ENCODE results near the gene CARM1. TPM values are rescaled to one million over a fixed set of nuclear protein-coding genes. Genes with fewer than 3 reads are reported as not detected.
"Not testable (repeated sequence)": the region's sequence is repeated elsewhere in the genome, so short reads cannot be mapped to it uniquely, and the experiment has no call there.

CARM1 gene
- total RNA-seq, 2 donors from 2014 or later: 22.9 to 24.3 TPM

DNA sequence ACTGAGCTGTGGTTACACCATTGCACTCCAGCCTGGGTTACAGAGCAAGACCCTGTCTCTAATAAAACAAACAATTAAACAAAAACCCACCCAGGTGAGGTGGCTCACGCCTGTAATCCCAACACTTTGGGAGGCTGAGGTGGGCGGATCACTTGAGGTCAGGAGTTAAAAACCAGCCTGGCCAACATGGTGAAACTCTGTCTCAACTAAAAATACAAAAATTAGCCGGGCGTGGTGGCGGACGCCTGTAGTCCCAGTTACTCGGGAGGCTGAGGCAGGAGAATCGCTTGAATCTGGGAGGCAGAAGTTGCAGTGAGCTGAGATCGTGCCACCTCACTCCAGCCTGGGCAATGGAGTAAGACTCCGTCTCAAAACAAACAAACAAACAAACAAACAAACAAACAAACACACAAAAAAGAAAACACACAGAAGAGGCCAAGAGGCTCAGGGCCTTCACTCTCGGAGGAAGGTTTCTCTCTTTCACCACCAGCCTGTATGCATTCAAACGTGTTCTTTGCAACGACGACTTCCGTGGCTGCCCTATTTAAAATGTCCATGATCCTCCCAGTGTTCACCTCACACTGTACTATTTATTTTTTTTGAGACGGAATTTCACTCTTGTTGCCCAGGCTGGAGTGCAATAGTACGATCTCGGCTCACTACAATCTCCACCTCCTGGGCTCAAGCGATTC is 88.1 kb downstream of the CARM1 start:
- not testable (repeated sequence) for H3K36me3 Mint-ChIP-seq (ENCODE audit: low read depth); ATAC-seq; H3K27me3 Mint-ChIP-seq; DNase-seq; H3K9me3 ChIP-seq (ENCODE audit: control insufficient read depth, low read length, poor library complexity, severe bottlenecking)
- peak overlapping the region; percentile 88 for H3K4me3 Mint-ChIP-seq
- peak overlapping the region; percentile 86 for H3K27ac Mint-ChIP-seq
- peaks cover 19% of the 10 kb centered on the region for H3K4me1 Mint-ChIP-seq

DNA sequence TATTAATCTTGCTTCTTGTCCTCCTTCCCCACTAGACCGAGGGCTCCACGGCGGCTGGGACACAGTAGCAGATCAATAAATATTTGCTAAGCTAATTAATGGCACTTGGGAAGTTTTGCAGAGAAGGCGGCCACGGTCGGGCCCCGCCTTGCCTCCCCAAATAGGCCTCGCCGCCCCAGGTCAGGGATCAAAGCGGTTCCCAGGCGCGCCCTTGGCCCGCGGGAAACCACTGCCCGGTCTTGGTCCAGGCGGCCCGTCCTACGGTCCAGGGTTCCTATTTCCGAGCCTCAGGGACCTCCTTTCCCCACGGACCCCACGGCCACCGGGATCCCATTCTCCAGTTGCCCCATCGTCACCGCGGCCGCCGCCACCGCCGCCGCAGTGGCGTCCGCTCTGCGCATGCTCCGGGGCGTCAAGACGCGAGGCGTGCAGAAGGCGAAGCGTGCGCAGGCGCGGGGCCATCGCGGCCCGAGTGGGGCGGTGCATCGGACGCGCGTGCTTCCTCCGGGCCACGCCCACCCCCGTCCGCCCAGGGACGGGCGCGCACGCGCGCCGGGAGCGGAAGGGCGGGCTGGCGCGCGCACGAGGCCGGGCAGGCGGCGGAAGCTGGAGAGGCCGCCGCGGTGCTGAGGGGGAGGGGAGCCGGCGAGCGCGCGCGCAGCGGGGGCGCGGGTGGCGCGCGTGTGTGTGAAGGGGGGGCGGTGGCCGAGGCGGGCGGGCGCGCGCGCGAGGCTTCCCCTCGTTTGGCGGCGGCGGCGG is 89.1 kb downstream of the CARM1 start, which contains the start of gene SMARCA4:
Gene SMARCA4 (plus strand): TSS at position 717 of the 759 bp plus-strand sequence. CDS start 23,122 bp downstream, outside the sequence.
- H3K9me3 ChIP-seq (ENCODE audit: control insufficient read depth, low read length, poor library complexity, severe bottlenecking): no peaks in the 10 kb centered on the region
- H3K27ac Mint-ChIP-seq: peak within 1 kb of the TSS; percentile 88
- H3K4me3 Mint-ChIP-seq: peak within 1 kb of the TSS; percentile 88
- H3K36me3 Mint-ChIP-seq (ENCODE audit: low read depth): no peaks in the 10 kb centered on the region
- ATAC-seq (peak; percentile 85), DNase-seq (peak; percentile 99 to 100 (median 99))
- H3K27me3 Mint-ChIP-seq: no peaks in the 10 kb centered on the region
- H3K4me1 Mint-ChIP-seq: peaks cover 22% of the 10 kb centered on the region

DNA sequence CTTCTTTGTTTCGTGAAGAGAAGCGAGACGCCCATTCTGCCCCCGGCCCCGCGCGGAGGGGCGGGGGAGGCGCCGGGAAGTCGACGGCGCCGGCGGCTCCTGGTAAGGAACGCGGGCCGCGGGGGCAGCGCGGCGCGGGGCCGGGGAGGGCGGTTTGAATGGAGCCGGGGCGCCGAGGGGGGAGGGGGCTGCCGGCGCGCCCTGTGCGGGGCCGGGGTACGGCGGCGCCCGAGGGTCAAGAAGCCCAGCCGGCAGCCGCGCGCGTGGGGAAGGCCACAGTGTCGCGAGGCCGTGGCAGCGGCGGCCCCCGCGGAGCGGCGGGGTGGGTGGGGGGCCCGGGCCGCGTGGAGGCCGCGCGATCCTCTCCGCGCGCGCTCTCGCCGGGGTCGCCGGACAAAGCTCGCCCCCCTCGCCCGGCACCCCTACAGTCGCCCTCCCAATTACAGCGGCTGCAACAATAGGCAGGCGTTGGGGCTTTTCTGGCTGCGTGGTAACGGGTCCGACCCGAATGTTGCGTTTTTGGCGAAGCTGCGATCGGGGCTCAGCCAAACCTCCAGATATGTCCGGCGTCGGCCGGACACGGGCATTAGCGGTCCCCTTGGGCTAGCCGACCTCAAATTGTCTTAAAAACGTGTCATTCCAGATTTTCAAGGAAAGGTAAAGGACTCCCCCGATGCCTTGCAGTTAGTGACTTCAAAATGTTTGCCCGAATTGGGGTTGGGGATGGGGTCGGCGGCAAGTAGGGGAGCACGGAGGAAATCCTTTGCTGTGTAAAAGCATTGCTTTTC is 89.9 kb downstream of the CARM1 start:
- peak overlapping the region; percentile 88 for H3K27ac Mint-ChIP-seq
- H3K4me1 Mint-ChIP-seq: peaks cover 22% of the 10 kb centered on the region
- no peaks in the 10 kb centered on the region for H3K27me3 Mint-ChIP-seq
- DNase-seq: no peak
- ATAC-seq: no peak
- H3K4me3 Mint-ChIP-seq: peak overlapping the region; percentile 88
- no peaks in the 10 kb centered on the region for H3K36me3 Mint-ChIP-seq (ENCODE audit: low read depth)
- H3K9me3 ChIP-seq (ENCODE audit: control insufficient read depth, low read length, poor library complexity, severe bottlenecking): no peaks in the 10 kb centered on the region

DNA sequence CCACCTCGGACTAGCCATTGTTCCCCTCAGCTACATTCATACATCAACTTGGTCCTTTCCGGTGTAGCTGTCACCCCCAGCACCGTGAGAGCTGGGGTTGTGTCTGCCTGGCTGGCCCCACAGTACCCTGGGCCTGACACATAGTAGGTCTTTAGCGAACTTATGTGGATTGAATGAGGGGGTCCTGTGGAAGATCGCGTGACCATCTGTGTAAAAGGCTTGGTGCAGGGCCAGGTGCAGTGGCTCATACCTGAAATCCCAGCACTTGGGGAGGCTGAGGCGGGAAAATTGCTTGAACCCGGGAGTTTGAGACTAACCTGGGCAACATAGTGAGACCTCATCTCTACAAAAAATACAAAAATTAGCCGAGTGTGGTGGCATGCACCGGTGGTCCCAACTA is 91.5 kb downstream of the CARM1 start:
- Mint-ChIP-seq H3K27ac (peak overlapping the region; percentile 88), H3K4me1 (peaks cover 26% of the 10 kb centered on the region), H3K36me3 (ENCODE audit: low read depth) (no peaks in the 10 kb centered on the region), H3K4me3 (peak overlapping the region; percentile 49), H3K27me3 (no peaks in the 10 kb centered on the region)
- DNase-seq (no peak), ATAC-seq (no peak)
- no peaks in the 10 kb centered on the region for H3K9me3 ChIP-seq (ENCODE audit: control insufficient read depth, low read length, poor library complexity, severe bottlenecking)

DNA sequence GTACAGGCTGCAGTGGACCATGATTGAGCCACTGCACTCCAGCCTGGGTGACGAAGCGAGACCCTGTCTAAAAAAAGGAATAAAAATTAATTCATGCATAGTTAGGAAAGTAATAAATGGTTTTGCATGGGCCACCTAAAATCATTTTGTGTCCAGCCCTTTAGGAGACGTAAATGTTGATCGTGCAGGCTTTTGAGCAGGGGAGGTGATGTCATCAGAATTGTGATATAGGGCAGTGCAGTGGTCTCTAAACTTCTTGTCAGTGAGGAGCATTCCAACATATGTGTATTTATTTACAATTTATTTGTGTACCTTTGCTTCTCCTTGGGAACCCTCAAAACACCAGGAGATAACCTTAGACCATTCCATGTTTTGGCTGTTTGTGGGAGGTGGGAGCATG is 92.5 kb downstream of the CARM1 start:
- peak overlapping the region; percentile 5 for H3K4me3 Mint-ChIP-seq
- DNase-seq (no peak), ATAC-seq (no peak)
- H3K4me1 Mint-ChIP-seq: peaks cover 29% of the 10 kb centered on the region
- no peaks in the 10 kb centered on the region for H3K9me3 ChIP-seq (ENCODE audit: control insufficient read depth, low read length, poor library complexity, severe bottlenecking)
- H3K36me3 Mint-ChIP-seq (ENCODE audit: low read depth): no peaks in the 10 kb centered on the region
- peak overlapping the region; percentile 92 for H3K27ac Mint-ChIP-seq
- H3K27me3 Mint-ChIP-seq: no peaks in the 10 kb centered on the region

DNA sequence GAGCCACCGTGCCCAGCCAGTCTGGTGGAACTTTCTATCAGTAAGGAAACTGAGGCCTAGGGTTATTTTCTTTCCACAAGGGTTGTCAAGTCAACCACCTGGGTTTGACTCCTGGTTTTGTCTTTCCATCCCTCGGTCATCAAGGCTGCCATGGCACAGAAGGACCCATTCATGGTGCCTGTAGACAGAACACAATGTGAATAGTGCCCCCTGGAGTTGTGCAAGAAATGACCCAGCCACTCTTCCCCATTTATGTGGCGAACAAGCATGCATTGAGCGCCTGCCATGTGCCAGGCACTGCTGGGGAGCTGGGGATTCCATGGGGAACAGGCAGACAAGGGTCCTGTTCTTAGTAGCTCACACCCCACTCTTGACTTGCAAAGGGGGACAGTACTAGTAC is 93.5 kb downstream of the CARM1 start:
- no peak for ATAC-seq
- Mint-ChIP-seq H3K36me3 (ENCODE audit: low read depth) (no peaks in the 10 kb centered on the region), H3K4me1 (peaks cover 33% of the 10 kb centered on the region), H3K4me3 (no peak overlapping the region), H3K27me3 (no peaks in the 10 kb centered on the region), H3K27ac (peak overlapping the region; percentile 92)
- DNase-seq: no peak
- H3K9me3 ChIP-seq (ENCODE audit: control insufficient read depth, low read length, poor library complexity, severe bottlenecking): no peaks in the 10 kb centered on the region

DNA sequence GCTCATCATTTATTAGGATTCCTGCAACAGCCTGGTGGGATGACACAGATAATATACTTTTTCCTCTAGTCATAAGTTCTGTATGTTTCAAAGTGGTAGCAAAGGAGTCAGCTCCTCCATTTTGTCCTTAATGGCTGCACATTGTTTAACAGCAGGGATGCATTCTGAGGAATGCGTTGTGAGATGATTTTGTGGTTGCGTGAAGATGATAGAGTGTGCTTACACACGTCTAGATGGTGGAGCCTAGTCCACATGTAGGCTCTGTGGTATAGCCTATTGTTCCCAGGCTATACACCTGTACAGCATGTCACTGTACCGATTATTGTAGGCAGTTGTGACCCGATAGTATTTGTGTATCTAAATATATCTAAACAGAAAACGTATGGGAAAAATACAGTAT is 94.0 kb downstream of the CARM1 start:
- Mint-ChIP-seq H3K4me3 (no peak overlapping the region), H3K27me3 (no peaks in the 10 kb centered on the region), H3K36me3 (ENCODE audit: low read depth) (no peaks in the 10 kb centered on the region), H3K27ac (no peak overlapping the region), H3K4me1 (peaks cover 37% of the 10 kb centered on the region)
- no peak for DNase-seq
- no peak for ATAC-seq
- H3K9me3 ChIP-seq (ENCODE audit: control insufficient read depth, low read length, poor library complexity, severe bottlenecking): no peaks in the 10 kb centered on the region

DNA sequence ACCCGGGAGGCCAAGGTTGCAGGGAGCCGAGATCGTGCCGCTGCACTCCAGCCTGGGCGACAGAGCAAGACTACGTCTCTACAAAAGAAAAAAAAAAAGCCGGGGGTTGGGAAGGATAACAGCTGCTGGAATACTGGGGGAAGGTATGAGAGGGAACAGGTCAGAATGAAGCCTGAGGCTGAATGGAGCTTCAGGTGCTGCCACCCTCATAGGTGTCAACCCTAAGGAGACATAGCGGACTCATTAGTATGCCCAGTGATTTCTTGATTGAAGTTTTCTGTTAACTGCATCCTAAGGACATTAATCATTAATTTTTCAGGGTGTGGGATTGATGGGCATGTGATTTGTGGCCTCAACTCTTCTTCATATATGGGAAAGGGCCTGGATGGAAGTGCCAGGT is 95.5 kb downstream of the CARM1 start:
- H3K27ac Mint-ChIP-seq: no peak overlapping the region

DNA sequence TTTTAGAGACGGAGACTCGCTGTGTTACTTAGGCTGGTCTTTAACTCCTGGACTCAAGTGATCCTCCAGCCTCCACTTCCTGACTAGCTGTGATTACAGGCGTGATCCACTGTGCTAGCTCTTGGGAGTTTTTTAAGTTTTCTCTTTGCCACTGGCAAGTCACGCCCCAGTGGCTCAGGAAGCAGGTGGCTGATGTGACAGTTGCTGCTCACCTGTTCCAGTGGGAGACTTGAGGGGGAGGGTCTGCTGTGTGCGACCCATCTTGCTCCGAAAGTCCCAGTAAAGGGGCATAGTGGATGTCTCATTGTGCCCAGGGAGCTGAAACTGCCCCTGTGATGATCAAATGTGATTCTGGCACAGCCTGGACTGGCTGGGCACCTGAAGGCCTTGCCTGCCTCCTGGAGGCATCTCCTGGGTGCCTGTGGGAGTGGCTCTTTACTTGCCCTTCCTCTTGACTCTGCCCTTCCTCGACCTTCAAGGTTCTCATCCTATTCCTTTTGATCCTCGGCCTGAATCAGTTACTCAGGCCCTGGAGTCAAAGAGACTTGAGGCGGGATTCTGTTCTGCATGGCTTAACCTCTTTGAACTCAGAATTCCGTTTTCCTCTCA is 97.3 kb downstream of the CARM1 start:
- ATAC-seq (no peak), DNase-seq (no peak)
- Mint-ChIP-seq H3K4me1 (peaks cover 35% of the 10 kb centered on the region), H3K27me3 (no peaks in the 10 kb centered on the region), H3K27ac (peak overlapping the region; percentile 82), H3K36me3 (ENCODE audit: low read depth) (no peaks in the 10 kb centered on the region), H3K4me3 (no peak overlapping the region)
- no peaks in the 10 kb centered on the region for H3K9me3 ChIP-seq (ENCODE audit: control insufficient read depth, low read length, poor library complexity, severe bottlenecking)

More for the DNA sequence above, 95.5 kb downstream of the CARM1 start:
- H3K9me3 ChIP-seq (ENCODE audit: control insufficient read depth, low read length, poor library complexity, severe bottlenecking): no peaks in the 10 kb centered on the region
- Mint-ChIP-seq H3K4me1 (peaks cover 41% of the 10 kb centered on the region), H3K27me3 (no peaks in the 10 kb centered on the region), H3K4me3 (no peak overlapping the region), H3K36me3 (ENCODE audit: low read depth) (no peaks in the 10 kb centered on the region)
- ATAC-seq (no peak), DNase-seq (no peak)

DNA sequence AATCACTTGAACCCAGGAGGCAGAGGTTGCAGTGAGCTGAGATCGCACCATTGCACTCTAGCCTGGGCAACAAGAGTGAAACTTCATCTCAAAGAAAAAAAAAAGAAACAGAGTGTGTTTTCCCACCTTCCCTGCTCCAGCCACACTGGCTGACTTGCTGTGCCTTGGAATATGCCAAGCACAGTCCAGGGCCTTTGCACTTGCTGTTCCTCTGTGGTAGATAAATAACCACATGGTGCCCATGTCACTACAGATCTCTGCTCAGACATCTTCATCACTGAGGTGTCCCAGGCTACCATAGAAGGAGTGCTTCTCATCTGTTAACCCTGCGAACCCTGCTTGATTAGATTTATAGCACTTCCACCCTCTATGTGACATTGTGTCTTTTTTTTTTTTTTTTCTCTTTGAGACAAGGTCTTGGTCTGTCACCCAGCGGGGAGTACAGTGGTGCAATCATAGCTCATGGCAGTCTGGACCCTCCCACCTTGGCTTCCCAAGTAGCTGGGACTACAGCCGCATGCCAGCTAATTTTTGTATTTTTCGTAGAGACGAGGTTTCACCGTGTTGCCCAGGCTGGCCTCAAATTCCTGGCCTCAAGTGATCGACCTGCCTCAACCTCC is 99.9 kb downstream of the CARM1 start:
- Mint-ChIP-seq H3K4me1 (peaks cover 35% of the 10 kb centered on the region), H3K27me3 (no peaks in the 10 kb centered on the region), H3K4me3 (no peak overlapping the region), H3K36me3 (ENCODE audit: low read depth) (no peaks in the 10 kb centered on the region), H3K27ac (no peak overlapping the region)
- DNase-seq: no peak
- H3K9me3 ChIP-seq (ENCODE audit: control insufficient read depth, low read length, poor library complexity, severe bottlenecking): no peaks in the 10 kb centered on the region
- ATAC-seq: no peak
